NCI-H510A treated with DMSO at 0.1 percent for 48 hours (cell line): ENCODE data around the gene KDM5A.

Experiments
- DNase-seq: peaks from one replicate; lab custom pipeline; 2025; lab: John Stamatoyannopoulos, UW

Gene KDM5A

GRCh38 chr12:272942-273341 lies 116.2 kb downstream of the KDM5A start:
- DNase-seq, result no peak

GRCh38 chr12:271161-271560 lies 118.0 kb downstream of the KDM5A start:
- DNase-seq, result no peak

- DNase-seq, result no peak
These were observed 119.9 kb downstream of the KDM5A start for GRCh38 chr12:269191-269590.

- no peak for DNase-seq
These were observed 120.7 kb downstream of the KDM5A start for GRCh38 chr12:268483-268840.

- DNase-seq, result no peak
These were observed 121.3 kb downstream of the KDM5A start for GRCh38 chr12:267581-268482.

GRCh38 chr12:265096-265495 lies 124.0 kb downstream of the KDM5A start:
- no peak for DNase-seq

GRCh38 chr12:264269-264668 lies 124.9 kb downstream of the KDM5A start:
- DNase-seq, result no peak

GRCh38 chr12:263574-263973 lies 125.5 kb downstream of the KDM5A start:
- DNase-seq, result no peak

- DNase-seq, result no peak
These were observed 126.3 kb downstream of the KDM5A start, which contains the start of gene SLC6A13 for GRCh38 chr12:262817-263216. Gene SLC6A13 (minus strand): TSS chr12:262836. CDS start chr12:260052, 2,784 bp downstream.

- no peak for DNase-seq
These were observed 127.0 kb downstream of the KDM5A start for GRCh38 chr12:262113-262512.

GRCh38 chr12:257521-258321 lies 131.4 kb downstream of the KDM5A start:
- DNase-seq, result no peak

GRCh38 chr12:256958-257357 lies 132.2 kb downstream of the KDM5A start:
- no peak for DNase-seq

GRCh38 chr12:256225-256624 lies 132.9 kb downstream of the KDM5A start:
- DNase-seq, result no peak

GRCh38 chr12:254912-255311 lies 134.2 kb downstream of the KDM5A start:
- no peak for DNase-seq

GRCh38 chr12:254039-254438 lies 135.1 kb downstream of the KDM5A start:
- DNase-seq, result no peak

GRCh38 chr12:253116-253831 lies 135.8 kb downstream of the KDM5A start:
- DNase-seq, result no peak

- DNase-seq, result no peak
These were observed 136.5 kb downstream of the KDM5A start for GRCh38 chr12:252636-253035.

GRCh38 chr12:247271-247670 lies 141.8 kb downstream of the KDM5A start:
- DNase-seq, result no peak

GRCh38 chr12:243381-243780 lies 145.7 kb downstream of the KDM5A start:
- DNase-seq, result no peak

- DNase-seq, result no peak
These were observed 146.6 kb downstream of the KDM5A start for GRCh38 chr12:242496-242895.

GRCh38 chr12:241266-241665 lies 147.9 kb downstream of the KDM5A start:
- no peak for DNase-seq

GRCh38 chr12:240566-240965 lies 148.6 kb downstream of the KDM5A start:
- no peak for DNase-seq
